ENCODE measurements around the gene MZT2B.
"Not testable (repeated sequence)": the region's sequence is repeated elsewhere in the genome, so short reads cannot be mapped to it uniquely, and the experiment has no call there.

GRCh38 chr2:130160838-130161705, 21.0 kb upstream of the MZT2B start:
- TF ChIP-seq, protein P1, sequence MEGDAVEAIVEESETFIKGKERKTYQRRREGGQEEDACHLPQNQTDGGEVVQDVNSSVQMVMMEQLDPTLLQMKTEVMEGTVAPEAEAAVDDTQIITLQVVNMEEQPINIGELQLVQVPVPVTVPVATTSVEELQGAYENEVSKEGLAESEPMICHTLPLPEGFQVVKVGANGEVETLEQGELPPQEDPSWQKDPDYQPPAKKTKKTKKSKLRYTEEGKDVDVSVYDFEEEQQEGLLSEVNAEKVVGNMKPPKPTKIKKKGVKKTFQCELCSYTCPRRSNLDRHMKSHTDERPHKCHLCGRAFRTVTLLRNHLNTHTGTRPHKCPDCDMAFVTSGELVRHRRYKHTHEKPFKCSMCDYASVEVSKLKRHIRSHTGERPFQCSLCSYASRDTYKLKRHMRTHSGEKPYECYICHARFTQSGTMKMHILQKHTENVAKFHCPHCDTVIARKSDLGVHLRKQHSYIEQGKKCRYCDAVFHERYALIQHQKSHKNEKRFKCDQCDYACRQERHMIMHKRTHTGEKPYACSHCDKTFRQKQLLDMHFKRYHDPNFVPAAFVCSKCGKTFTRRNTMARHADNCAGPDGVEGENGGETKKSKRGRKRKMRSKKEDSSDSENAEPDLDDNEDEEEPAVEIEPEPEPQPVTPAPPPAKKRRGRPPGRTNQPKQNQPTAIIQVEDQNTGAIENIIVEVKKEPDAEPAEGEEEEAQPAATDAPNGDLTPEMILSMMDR (IDR thresholded peaks at IDR 0.05; ENCODE audit: poor library complexity, severe bottlenecking) = not testable (repeated sequence)
- TF ChIP-seq RAD21 (conservative IDR thresholded peaks at IDR 0.05); EZH2 (IDR thresholded peaks at IDR 0.05; ENCODE audit: borderline replicate concordance, insufficient read depth, low read length, poor library complexity, severe bottlenecking); EP300 (conservative IDR thresholded peaks at IDR 0.05; ENCODE audit: poor library complexity, severe bottlenecking); MXI1 (conservative IDR thresholded peaks at IDR 0.05; ENCODE audit: poor library complexity, severe bottlenecking); POLR2AphosphoS5 (IDR thresholded peaks at IDR 0.05): not testable (repeated sequence)
- TF ChIP-seq, protein P2, sequence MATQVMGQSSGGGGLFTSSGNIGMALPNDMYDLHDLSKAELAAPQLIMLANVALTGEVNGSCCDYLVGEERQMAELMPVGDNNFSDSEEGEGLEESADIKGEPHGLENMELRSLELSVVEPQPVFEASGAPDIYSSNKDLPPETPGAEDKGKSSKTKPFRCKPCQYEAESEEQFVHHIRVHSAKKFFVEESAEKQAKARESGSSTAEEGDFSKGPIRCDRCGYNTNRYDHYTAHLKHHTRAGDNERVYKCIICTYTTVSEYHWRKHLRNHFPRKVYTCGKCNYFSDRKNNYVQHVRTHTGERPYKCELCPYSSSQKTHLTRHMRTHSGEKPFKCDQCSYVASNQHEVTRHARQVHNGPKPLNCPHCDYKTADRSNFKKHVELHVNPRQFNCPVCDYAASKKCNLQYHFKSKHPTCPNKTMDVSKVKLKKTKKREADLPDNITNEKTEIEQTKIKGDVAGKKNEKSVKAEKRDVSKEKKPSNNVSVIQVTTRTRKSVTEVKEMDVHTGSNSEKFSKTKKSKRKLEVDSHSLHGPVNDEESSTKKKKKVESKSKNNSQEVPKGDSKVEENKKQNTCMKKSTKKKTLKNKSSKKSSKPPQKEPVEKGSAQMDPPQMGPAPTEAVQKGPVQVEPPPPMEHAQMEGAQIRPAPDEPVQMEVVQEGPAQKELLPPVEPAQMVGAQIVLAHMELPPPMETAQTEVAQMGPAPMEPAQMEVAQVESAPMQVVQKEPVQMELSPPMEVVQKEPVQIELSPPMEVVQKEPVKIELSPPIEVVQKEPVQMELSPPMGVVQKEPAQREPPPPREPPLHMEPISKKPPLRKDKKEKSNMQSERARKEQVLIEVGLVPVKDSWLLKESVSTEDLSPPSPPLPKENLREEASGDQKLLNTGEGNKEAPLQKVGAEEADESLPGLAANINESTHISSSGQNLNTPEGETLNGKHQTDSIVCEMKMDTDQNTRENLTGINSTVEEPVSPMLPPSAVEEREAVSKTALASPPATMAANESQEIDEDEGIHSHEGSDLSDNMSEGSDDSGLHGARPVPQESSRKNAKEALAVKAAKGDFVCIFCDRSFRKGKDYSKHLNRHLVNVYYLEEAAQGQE (IDR thresholded peaks at IDR 0.05; ENCODE audit: borderline replicate concordance) = not testable (repeated sequence)
